ENCODE measurements around the gene PKD1L1.
A peak's percentile ranks its signal among the peaks of the same experiment; 100 is the strongest.
"Not testable (repeated sequence)": the region's sequence is repeated elsewhere in the genome, so short reads cannot be mapped to it uniquely, and the experiment has no call there.

PKD1L1 gene

GRCh38 chr7:47814905-47815613 lies 133.2 kb downstream of the PKD1L1 start:
- no peak for DNase-seq (ENCODE audit: low spot score)

- DNase-seq (ENCODE audit: low spot score), result no peak
Observed at GRCh38 chr7:47813620-47814260, 134.5 kb downstream of the PKD1L1 start.

- DNase-seq (ENCODE audit: low spot score), result no peak
Observed at GRCh38 chr7:47812429-47813136, 135.7 kb downstream of the PKD1L1 start.

- DNase-seq (ENCODE audit: low spot score), result no peak
Observed at GRCh38 chr7:47811632-47812380, 136.5 kb downstream of the PKD1L1 start.

GRCh38 chr7:47809387-47809786 lies 138.9 kb downstream of the PKD1L1 start:
- no peak for DNase-seq (ENCODE audit: low spot score)

GRCh38 chr7:47808321-47808720 lies 139.9 kb downstream of the PKD1L1 start:
- no peak for DNase-seq (ENCODE audit: low spot score)

- no peak for DNase-seq (ENCODE audit: low spot score)
Observed at GRCh38 chr7:47807756-47808155, 140.5 kb downstream of the PKD1L1 start.

- DNase-seq (ENCODE audit: low spot score), result no peak
Observed at GRCh38 chr7:47807126-47807525, 141.1 kb downstream of the PKD1L1 start.

GRCh38 chr7:47806701-47807103 lies 141.6 kb downstream of the PKD1L1 start:
- no peak for DNase-seq (ENCODE audit: low spot score)

GRCh38 chr7:47804767-47805545 lies 143.3 kb downstream of the PKD1L1 start:
- no peak for DNase-seq (ENCODE audit: low spot score)

- no peak for DNase-seq (ENCODE audit: low spot score)
Observed at GRCh38 chr7:47803846-47804245, 144.4 kb downstream of the PKD1L1 start.

- no peak for DNase-seq (ENCODE audit: low spot score)
Observed at GRCh38 chr7:47803025-47803424, 145.2 kb downstream of the PKD1L1 start.

- DNase-seq (ENCODE audit: low spot score), result no peak
Observed at GRCh38 chr7:47801423-47801822, 146.8 kb downstream of the PKD1L1 start.

- no peak for DNase-seq (ENCODE audit: low spot score)
Observed at GRCh38 chr7:47799524-47799923, 148.7 kb downstream of the PKD1L1 start.

- no peak for DNase-seq (ENCODE audit: low spot score)
Observed at GRCh38 chr7:47796347-47796746, 151.9 kb downstream of the PKD1L1 start.

GRCh38 chr7:47795631-47796030 lies 152.6 kb downstream of the PKD1L1 start:
- DNase-seq (ENCODE audit: low spot score), result peak; percentile 79

GRCh38 chr7:47795126-47795525 lies 153.1 kb downstream of the PKD1L1 start:
- not testable (repeated sequence) for DNase-seq (ENCODE audit: low spot score)

GRCh38 chr7:47794016-47794415 lies 154.2 kb downstream of the PKD1L1 start:
- DNase-seq (ENCODE audit: low spot score), result no peak

GRCh38 chr7:47793186-47793585 lies 155.1 kb downstream of the PKD1L1 start:
- not testable (repeated sequence) for DNase-seq (ENCODE audit: low spot score)

- DNase-seq (ENCODE audit: low spot score), result no peak
Observed at GRCh38 chr7:47792521-47793121, 155.6 kb downstream of the PKD1L1 start.

- DNase-seq (ENCODE audit: low spot score), result no peak
Observed at GRCh38 chr7:47791682-47792081, 156.6 kb downstream of the PKD1L1 start.

Measured in GM03348 (cell line).